AG04449 (cell line): ENCODE results near the gene HHLA2.
"Not testable (repeated sequence)": the region's sequence is repeated elsewhere in the genome, so short reads cannot be mapped to it uniquely, and the experiment has no call there.

ENCODE experiments used
- CTCF ChIA-PET: fragments of 350-600 bp; formaldehyde crosslinking; extraction: SDS; loops from one replicate; lab custom pipeline; 2021; ENCODE audit warnings: antibody characterized with exemption; lab: Yijun Ruan, JAX
- POLR2A ChIA-PET: fragments of 400-600, 350-600 bp; formaldehyde crosslinking; extraction: SDS; loops from one replicate; lab custom pipeline; 2020; ENCODE audit warnings: antibody characterized with exemption, inconsistent platforms; lab: Yijun Ruan, JAX
- DNase-seq: peaks from one replicate; pipeline ENCODE4 v3.0.0-alpha.2; 2010; ENCODE audit warnings: low read depth, low spot score
- H3K4me3 ChIP-seq: 2 replicates; pipeline ENCODE4 v1.5.1; 2011; ENCODE audit warnings: low read depth, mild to moderate bottlenecking, control low read depth, low read length
- TF ChIP-seq, protein P1 (sequence below): IDR thresholded peaks from one replicate; pipeline ENCODE4 v1.5.1; 2011; ENCODE audit warnings: mild to moderate bottlenecking, moderate library complexity, low read length, control low read depth, inconsistent platforms; ENCODE audit not compliant: insufficient read depth; ENCODE audit errors: missing control alignments

Gene HHLA2

DNA sequence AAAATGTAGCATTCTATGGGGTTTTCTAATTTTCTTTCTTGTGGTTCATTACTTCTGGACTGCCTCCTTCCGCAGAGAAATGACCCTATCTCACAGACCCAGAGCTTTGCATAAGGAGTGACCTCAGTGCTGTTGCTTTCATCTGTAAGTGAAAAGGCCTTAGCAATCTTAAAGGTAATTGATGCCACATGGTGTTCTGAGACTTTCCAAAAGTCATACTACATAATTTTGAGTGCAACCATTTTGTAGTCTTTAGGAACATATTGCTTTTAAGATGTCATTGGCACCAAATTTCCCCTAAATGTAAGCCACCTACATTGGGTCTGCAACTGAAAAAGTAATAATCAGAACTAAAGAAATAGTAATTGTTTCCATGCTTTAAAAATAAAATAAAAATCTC, 9.2 kb upstream of the HHLA2 start:
- ChIA-PET POLR2A (no interaction called here), CTCF (no interaction called here)
- TF ChIP-seq, protein P1, sequence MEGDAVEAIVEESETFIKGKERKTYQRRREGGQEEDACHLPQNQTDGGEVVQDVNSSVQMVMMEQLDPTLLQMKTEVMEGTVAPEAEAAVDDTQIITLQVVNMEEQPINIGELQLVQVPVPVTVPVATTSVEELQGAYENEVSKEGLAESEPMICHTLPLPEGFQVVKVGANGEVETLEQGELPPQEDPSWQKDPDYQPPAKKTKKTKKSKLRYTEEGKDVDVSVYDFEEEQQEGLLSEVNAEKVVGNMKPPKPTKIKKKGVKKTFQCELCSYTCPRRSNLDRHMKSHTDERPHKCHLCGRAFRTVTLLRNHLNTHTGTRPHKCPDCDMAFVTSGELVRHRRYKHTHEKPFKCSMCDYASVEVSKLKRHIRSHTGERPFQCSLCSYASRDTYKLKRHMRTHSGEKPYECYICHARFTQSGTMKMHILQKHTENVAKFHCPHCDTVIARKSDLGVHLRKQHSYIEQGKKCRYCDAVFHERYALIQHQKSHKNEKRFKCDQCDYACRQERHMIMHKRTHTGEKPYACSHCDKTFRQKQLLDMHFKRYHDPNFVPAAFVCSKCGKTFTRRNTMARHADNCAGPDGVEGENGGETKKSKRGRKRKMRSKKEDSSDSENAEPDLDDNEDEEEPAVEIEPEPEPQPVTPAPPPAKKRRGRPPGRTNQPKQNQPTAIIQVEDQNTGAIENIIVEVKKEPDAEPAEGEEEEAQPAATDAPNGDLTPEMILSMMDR = no peak
- no peak for DNase-seq
- no peak overlapping the region for H3K4me3 ChIP-seq

DNA sequence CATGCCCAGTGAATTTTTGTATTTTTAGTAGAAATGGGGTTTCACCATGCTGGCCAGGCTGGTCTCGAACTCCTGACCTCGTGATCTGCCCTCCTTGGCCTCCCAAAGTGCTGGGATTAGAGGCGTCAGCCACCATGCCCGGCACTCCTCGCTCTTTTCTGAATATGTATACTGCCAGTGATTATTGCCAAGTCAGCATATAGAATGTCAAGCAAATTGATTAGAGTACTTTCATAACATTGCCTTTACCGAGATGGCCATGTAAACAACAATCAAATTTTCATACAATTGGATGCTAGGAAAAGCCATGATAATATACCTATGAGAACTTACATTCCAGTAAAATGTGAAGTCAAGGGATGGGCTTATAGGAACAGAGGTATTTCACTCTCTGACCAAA, 8.2 kb upstream of the HHLA2 start:
- not testable (repeated sequence) for H3K4me3 ChIP-seq

GRCh38 chr3:108289159-108289558, 7.2 kb upstream of the HHLA2 start:
- ChIA-PET POLR2A (no interaction called here), CTCF (no interaction called here)
- DNase-seq = no peak
- TF ChIP-seq, protein P1 = no peak
- no peak overlapping the region for H3K4me3 ChIP-seq

More for the DNA sequence above, 8.2 kb upstream of the HHLA2 start:
- POLR2A ChIA-PET, DNase-seq, CTCF ChIA-PET: not testable (repeated sequence)

- ChIA-PET POLR2A (no interaction called here), CTCF (interaction anchor here (1.8 kb wide), 1 partner anchor 365 kb away, joined by 4 read pairs; no protein-coding TSS in a partner anchor)
- TF ChIP-seq, protein P1 = no peak
- no peak overlapping the region for H3K4me3 ChIP-seq
- no peak for DNase-seq
Measured at GRCh38 chr3:108292450-108292849, 3.9 kb upstream of the HHLA2 start.

GRCh38 chr3:108292905-108293328, 3.4 kb upstream of the HHLA2 start:
- TF ChIP-seq, protein P1 = no peak
- no peak overlapping the region for H3K4me3 ChIP-seq
- ChIA-PET CTCF (interaction anchor here (1.8 kb wide), 1 partner anchor 365 kb away, joined by 4 read pairs; no protein-coding TSS in a partner anchor), POLR2A (no interaction called here)
- DNase-seq = no peak

DNA sequence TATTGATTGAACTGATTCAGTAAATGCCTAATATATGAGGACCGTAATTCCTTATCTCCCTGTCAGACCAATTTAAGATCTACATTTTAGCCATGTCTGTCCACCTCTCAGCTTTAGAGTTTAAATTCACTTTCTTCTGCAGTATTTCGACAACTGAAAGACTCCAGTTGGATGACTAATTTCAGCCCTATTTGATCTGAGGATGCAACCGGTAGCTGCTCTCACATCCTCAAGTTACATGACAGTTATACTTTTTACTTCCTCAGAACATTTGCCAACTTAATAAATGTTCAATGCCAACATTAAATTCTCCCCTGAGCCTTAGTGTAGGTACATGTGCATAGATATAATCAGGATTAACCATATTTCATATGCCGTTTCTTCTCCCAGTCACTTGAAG, 2.5 kb upstream of the HHLA2 start:
- DNase-seq = no peak
- POLR2A ChIA-PET = no interaction called here
- H3K4me3 ChIP-seq = no peak overlapping the region
- TF ChIP-seq, protein P1 = no peak
- CTCF ChIA-PET = interaction anchor here (1.8 kb wide), 1 partner anchor 366 kb away, joined by 4 read pairs; no protein-coding TSS in a partner anchor

GRCh38 chr3:108295421-108296175, 750 bp upstream of the HHLA2 start:
- POLR2A ChIA-PET = no interaction called here
- TF ChIP-seq, protein P1 = no peak
- CTCF ChIA-PET = no interaction called here
- no peak for DNase-seq
- H3K4me3 ChIP-seq = no peak overlapping the region
